ENCODE data around the gene GJD4.

DNA sequence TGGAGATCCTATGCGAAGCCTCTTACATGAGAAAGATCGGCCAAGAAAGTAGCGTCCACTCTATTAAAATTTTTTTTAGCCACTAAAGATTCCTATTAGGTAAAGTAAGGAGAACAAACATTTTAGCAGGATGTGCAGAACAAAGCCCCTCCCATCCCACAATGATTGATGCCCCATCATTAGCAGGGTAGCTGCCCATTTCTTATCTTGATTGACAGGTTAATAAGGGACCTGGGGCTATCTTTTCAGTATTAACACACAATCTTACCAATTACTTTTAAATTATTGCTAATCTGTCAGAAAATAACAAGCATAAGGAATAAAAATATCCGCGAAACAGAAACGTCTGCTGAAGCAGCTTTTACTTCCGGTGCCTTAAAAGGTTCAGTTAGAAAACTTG is 31.8 kb downstream of the GJD4 start:
- no peak for TF ChIP-seq POLR2A (IDR thresholded peaks at IDR 0.05)
- TF ChIP-seq, protein P1, sequence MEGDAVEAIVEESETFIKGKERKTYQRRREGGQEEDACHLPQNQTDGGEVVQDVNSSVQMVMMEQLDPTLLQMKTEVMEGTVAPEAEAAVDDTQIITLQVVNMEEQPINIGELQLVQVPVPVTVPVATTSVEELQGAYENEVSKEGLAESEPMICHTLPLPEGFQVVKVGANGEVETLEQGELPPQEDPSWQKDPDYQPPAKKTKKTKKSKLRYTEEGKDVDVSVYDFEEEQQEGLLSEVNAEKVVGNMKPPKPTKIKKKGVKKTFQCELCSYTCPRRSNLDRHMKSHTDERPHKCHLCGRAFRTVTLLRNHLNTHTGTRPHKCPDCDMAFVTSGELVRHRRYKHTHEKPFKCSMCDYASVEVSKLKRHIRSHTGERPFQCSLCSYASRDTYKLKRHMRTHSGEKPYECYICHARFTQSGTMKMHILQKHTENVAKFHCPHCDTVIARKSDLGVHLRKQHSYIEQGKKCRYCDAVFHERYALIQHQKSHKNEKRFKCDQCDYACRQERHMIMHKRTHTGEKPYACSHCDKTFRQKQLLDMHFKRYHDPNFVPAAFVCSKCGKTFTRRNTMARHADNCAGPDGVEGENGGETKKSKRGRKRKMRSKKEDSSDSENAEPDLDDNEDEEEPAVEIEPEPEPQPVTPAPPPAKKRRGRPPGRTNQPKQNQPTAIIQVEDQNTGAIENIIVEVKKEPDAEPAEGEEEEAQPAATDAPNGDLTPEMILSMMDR (IDR thresholded peaks at IDR 0.05 in 8 of 11, conservative IDR thresholded peaks at IDR 0.05 in 3 of 11): no peak
- TF ChIP-seq POLR2AphosphoS5 (IDR thresholded peaks at IDR 0.05): no peak
